Stimulated activated CD4-positive, alpha-beta T cell treated with anti-CD3 and anti-CD28 coated beads, Interleukin-15, amount 100 ng/mL, for 48 hours (primary cell): ENCODE results near the gene GRB7.

ENCODE experiments used
- DNase-seq, 2 donors: peaks; one replicate each; pipeline ENCODE4 v3.0.0-alpha.2; 2020; ENCODE audit warnings: low read depth in 2 of 2

The GRB7 gene

GRCh38 chr17:39772987-39773934, 35.5 kb downstream of the GRB7 start:
- DNase-seq, result no peak

DNA sequence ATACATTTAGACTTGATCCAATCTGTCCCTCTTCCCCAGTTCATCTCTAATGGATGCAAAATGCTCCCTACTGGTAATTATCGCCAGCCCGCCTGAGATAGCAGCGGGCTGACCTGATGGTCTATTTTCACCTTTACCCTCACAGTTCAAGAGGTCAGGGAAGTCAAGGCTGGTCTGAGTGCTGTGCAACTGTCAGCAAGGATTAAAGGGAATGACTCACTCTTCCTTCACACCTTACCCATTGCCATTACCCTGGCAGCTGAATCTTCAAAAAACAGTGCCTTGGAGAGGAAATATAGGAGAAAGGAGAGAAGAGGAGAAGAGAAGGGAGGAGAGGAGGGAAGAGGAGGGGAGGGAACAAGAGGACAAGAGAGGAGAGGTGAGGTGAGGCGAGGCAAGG, 36.3 kb downstream of the GRB7 start:
- DNase-seq, result no peak

DNA sequence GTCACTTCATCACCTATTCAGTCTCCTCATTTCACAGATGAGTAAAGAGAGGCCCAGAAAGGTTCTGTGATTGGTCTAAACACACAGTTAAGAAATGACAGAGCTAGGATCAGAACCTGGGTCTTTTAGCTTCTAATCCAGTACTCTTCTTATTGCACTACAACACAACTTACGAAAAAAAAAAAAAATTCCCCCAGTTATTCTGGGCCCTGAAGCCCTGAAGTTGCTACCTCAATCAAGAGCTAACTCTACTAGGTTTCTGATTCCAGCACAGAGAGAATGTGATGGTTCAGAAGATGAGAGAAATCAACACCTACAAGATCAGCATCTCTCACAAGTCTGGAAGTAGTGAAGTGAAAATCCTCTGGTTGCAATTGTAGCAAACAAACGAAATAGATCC, 37.3 kb downstream of the GRB7 start:
- DNase-seq, result no peak

- DNase-seq, result no peak
Observed at GRCh38 chr17:39776252-39776651, 38.5 kb downstream of the GRB7 start.

- DNase-seq, result no peak
Observed at GRCh38 chr17:39777534-39778365, 40.0 kb downstream of the GRB7 start.

- DNase-seq, result no peak
Observed at GRCh38 chr17:39781031-39781860, 43.5 kb downstream of the GRB7 start.

DNA sequence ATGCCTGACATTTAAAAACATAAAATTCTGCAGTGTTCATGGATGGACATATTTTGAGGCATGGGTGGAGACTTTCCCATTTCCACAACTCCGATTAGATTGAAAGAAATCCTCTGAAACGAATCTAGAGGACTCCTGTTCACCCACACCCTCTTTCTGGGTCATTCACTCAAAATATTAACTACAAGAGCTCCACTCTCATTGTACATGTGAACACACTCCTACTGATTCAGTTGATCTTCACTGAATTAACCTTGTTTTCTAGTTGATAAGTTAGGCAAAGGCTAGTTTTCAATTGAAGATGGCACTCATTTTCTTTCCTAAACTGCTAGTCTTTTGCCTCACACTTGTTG, 44.1 kb downstream of the GRB7 start:
- DNase-seq, result no peak

GRCh38 chr17:39782481-39782880, 44.7 kb downstream of the GRB7 start:
- no peak for DNase-seq

GRCh38 chr17:39782980-39783379, 45.2 kb downstream of the GRB7 start:
- no peak for DNase-seq

DNA sequence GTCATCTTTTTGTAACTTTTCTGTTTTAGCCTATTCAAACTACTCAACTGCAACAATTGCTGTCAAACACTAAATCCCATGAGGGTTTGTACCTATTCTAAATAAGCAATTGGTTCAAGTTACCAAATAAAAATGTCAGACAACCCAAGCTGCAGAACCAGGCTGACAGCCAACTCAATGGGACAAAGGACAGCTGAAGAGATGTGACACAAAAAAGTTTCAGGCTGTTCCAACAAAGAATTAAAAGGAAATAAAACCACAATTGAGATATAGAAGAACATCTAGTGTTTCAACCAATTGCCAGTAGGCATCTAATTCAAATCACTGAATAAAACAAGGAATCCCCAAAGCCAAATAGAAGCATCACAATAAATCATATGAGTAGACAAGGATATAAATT, 49.3 kb downstream of the GRB7 start:
- no peak for DNase-seq

DNA sequence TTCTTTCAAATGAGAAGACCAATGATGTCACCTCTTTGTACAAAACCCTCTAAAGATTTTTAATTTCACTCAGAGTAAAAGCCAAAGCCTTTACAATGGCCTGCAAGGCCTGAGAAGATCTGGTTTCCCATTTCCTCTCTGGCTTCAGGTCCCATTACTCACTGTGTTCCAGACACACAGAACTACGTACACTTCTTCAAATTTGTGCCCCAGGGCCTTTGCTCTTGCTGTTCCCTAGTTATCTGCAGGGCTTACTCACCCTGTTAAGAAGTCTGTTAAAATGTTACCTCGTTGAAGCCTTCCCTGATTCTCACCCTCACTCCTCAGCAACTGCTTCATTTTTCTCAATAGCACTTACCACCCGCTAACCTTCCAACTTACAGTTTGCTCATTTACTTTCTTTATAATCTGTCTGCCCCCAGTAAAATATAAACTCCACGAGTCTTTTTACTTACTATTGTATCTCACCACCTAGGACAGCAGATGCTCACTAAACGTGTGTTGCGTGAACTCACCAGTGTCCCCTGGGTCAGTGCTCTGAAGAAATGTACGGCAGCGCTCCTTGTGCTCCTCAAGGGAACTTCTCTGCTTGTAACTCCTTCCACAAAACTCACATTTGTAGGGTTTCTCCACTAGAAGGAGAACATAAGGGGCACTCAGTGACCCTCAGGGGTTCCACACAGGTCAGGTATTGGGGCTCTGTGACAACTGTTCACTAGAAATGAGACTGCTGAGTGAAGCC, 50.2 kb downstream of the GRB7 start:
- DNase-seq, result no peak

DNA sequence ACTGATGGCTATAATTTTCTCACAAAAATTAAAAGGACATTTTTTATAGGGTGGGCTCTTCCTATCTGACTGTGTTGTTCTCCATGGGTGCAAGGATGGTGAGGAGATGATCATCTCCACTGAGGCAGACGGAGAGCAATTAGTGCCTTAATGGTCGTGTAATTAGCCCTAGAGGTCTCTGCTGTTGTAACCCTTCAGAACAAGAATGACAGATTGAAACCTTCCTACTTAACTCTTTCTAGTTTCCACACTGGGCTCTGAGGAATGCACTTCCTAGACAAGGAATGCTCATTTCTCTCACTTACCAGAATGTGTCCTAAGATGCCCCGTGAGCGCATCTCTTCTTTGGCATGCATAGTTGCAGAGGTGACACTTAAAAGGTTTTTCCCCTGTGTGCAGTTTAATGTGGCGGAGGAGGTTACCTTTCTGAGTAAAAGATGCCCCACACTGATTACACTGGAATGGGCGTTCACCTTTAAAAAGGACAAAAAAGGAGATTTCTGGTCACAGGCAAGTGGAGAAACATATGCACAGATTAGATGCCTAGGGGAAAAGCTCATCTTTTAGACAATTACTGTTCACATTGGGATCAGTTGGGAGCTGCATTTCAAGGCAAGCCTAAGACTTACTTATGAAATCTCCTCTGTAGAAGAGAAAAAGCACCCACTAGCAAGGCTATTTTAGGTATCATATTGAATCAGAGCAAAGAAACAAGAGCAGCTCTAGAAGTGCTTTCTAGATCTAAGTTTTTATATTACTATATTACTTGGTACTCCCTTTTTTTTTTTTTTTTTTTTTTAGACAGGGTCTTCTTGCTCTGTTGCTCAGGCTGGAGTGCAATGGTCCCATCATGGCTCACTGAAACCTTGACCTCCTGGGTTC, 53.6 kb downstream of the GRB7 start:
- DNase-seq, result peak in 1 of 2 donors; percentile 47

DNA sequence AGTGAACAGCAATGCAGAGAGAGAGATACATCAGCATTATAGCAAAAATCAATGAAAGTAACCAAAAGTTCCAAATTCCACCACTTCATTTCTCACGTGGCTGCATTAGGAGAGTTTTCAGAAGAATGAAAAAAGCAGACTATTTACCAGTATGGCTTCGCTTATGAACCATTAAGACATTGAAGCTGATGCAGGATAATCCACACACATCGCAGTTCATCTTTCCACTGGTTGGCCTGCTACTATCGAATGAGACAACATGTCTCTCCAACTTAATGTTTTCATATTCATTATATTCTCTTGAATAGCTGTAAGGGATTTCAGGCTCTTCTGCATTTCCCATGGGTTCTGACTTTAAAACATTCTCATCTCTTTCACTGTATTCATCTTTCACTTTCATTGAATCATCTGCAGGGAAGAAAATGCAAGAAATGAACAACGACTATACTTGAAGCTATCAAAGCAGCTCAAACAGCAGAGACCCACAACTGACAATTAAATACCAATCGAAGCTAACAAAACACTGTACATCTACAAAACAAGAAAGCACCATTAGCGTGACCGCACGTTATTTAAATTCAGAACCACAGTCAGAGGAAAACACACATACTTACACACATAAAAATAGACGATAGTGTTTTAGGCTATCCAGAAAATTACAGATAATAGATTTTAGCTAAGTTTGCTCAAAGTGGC, 54.9 kb downstream of the GRB7 start:
- DNase-seq, result no peak

DNA sequence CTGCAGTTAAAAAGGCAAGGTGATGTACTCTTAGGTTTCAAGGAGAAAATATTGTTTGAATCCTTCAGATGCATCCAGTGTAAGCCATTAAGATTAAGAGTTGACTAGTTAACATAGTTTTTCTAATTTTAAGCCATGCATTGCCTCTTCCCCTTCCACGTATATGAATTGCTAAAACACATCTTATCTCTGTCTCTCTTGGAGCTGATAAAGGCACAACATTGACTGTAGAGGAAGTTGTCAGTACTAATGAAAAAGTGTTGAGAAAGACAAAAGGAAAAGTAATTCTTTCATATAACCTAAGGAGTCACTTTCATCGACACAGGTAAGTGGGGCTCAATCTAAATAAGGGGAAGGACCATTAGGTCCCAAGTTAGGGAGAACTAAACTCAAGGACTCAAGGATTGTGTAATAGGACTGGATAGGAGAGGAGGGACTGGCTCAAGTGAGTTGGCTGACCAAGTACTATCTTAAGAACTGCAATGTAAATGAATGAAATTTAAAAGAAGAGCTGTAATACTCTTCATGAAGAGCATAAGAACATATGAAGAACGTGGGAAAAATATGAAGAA, 55.6 kb downstream of the GRB7 start:
- DNase-seq, result no peak

DNA sequence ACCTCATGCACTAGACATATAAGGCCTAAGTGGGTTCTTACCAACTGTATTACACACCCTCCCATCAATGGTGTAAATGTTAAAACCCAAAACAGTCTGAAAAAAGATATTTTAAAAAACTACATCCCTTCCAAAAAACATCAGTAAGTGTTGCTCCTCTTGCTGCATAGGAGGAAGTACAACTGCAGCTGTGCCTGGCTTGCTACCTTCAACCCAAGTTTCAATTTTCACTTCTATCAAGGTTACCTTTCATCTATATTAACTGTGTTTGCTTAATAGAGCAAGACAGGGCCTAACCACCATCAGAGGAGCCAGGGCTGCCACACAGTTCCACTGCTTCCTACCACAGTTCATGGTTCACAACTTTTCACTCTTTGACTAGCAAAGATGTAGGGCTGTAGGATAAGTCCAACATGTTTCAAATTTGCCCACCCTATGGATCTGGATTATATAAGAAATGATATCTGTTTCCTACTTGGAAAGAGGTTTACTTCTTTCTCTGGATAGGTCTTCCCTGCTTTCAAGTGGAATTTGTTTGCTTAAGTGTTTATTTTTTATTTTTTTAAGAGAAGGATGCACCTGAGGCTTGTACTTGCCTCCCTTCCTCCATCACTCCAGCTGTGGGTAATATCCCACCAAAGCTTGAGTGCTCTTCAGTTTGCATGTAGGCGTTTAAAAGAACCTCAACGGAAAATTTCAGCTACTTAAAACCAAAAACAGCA, 56.7 kb downstream of the GRB7 start:
- DNase-seq, result no peak
